Transverse colon (tissue), 4 donors: ENCODE measurements around the gene FOXG1.

Experiments
- EP300 ChIP-seq: sonication (generic); formaldehyde crosslinking; IDR thresholded peaks from one replicate; pipeline ENCODE4 v1.6.1; 2017; ENCODE audit warnings: antibody characterized with exemption, low read depth
- POLR2A ChIP-seq: fragments of 450-650 bp; IDR thresholded peaks from one replicate; pipeline ENCODE4 v1.6.1; 2016; ENCODE audit warnings: antibody characterized with exemption, mild to moderate bottlenecking, moderate library complexity
- POLR2AphosphoS5 ChIP-seq, 3 donors: sonication (generic); formaldehyde crosslinking; IDR thresholded peaks; one replicate each; pipeline ENCODE4 v1.6.1; 2016; ENCODE audit warnings: antibody characterized with exemption in 3 of 3
- TF ChIP-seq, protein P1 (sequence below), 5 experiments: fragments of 200-600 bp in 3 of 5; fragments of 450-650 bp in 2 of 5; sonication (generic) in 3 of 5; IDR thresholded peaks; 1 replicate in 2 of 5; 2 replicates in 3 of 5; pipeline ENCODE4 v1.5.1; 2016 to 2017; ENCODE audit warnings: antibody characterized with exemption in 5 of 5, inconsistent platforms in 3 of 5, mild to moderate bottlenecking in 2 of 5, moderate library complexity in 1 of 5

DNA sequence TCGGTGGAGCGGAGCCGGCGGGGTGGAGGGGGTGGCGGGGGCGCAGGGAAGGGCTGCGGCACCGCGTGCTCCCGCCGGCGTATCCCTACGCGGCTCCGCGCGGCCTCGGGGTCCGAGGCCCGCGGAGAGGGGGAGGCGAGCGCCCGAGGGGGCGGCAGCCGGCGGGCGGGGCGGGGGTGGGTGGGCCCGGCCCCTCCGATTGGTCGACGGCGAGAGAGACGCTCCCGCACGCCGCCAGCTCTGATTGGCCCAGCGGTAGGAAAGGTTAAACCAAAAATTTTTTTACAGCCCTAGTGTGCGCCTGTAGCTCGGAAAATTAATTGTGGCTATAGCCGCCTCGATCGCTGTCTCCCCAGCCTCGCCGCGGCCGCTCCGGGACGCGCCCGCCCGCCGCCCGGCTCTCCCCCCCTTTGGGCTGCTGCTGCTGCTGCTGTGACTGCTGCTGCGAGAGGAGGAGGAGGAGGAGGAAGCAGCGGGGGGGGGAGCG, at the start of gene FOXG1:
- TF ChIP-seq, protein P1, sequence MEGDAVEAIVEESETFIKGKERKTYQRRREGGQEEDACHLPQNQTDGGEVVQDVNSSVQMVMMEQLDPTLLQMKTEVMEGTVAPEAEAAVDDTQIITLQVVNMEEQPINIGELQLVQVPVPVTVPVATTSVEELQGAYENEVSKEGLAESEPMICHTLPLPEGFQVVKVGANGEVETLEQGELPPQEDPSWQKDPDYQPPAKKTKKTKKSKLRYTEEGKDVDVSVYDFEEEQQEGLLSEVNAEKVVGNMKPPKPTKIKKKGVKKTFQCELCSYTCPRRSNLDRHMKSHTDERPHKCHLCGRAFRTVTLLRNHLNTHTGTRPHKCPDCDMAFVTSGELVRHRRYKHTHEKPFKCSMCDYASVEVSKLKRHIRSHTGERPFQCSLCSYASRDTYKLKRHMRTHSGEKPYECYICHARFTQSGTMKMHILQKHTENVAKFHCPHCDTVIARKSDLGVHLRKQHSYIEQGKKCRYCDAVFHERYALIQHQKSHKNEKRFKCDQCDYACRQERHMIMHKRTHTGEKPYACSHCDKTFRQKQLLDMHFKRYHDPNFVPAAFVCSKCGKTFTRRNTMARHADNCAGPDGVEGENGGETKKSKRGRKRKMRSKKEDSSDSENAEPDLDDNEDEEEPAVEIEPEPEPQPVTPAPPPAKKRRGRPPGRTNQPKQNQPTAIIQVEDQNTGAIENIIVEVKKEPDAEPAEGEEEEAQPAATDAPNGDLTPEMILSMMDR (IDR thresholded peaks at IDR 0.05) = no peak
- no peak for TF ChIP-seq POLR2A
- no peak for TF ChIP-seq POLR2AphosphoS5 (IDR thresholded peaks at IDR 0.05)
- TF ChIP-seq EP300 = no peak
